ENCODE measurements around the gene OR6F1. TPM values are rescaled to one million over a fixed set of nuclear protein-coding genes. Genes with fewer than 3 reads are reported as not detected.

Gene OR6F1
- total RNA-seq, 1 donor from 2014 or later: not detected

- no peaks in the 10 kb centered on the region for H3K27me3 Mint-ChIP-seq (ENCODE audit: unreplicated experiment)
- no peak overlapping the region for H3K27ac Mint-ChIP-seq (ENCODE audit: unreplicated experiment)
- H3K4me3 Mint-ChIP-seq (ENCODE audit: unreplicated experiment): no peak overlapping the region
- no peaks in the 10 kb centered on the region for H3K36me3 Mint-ChIP-seq (ENCODE audit: low read depth, unreplicated experiment)
- TF ChIP-seq CTCF (IDR thresholded peaks at IDR 0.05; ENCODE audit: unreplicated experiment): peak; percentile 85
- peak; percentile 63 for DNase-seq (ENCODE audit: low spot score)
- peaks cover 4% of the 10 kb centered on the region for H3K9me3 Mint-ChIP-seq (ENCODE audit: unreplicated experiment)
- H3K4me1 Mint-ChIP-seq (ENCODE audit: unreplicated experiment): no peaks in the 10 kb centered on the region
Measured at GRCh38 chr1:247681288-247681897, 35.1 kb downstream of the OR6F1 start.

DNA sequence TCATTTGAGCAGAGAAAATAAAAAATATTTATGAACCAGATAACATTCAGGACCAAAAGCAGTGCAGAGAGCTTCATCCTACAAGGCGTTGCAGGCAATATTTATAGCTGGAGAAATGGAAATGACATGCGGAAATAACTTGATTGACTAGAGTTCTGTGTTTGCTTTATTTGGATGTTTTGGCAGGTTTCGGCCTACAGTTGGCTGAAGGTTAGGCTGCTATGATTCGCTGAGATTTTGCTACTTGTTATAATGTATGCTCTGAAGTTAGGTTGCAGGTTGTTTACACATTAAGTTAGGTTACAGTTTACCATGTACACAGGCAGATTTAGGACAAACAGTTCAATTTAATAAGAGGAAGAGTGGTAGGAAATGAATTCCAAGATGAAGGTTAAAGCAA, 36.3 kb downstream of the OR6F1 start:
- H3K4me3 Mint-ChIP-seq (ENCODE audit: unreplicated experiment): no peak overlapping the region
- no peaks in the 10 kb centered on the region for H3K27me3 Mint-ChIP-seq (ENCODE audit: unreplicated experiment)
- H3K4me1 Mint-ChIP-seq (ENCODE audit: unreplicated experiment): no peaks in the 10 kb centered on the region
- no peak for DNase-seq (ENCODE audit: low spot score)
- no peaks in the 10 kb centered on the region for H3K36me3 Mint-ChIP-seq (ENCODE audit: low read depth, unreplicated experiment)
- H3K9me3 Mint-ChIP-seq (ENCODE audit: unreplicated experiment): peaks cover 4% of the 10 kb centered on the region
- no peak overlapping the region for H3K27ac Mint-ChIP-seq (ENCODE audit: unreplicated experiment)
- no peak for TF ChIP-seq CTCF (IDR thresholded peaks at IDR 0.05; ENCODE audit: unreplicated experiment)

- Mint-ChIP-seq H3K4me3 (ENCODE audit: unreplicated experiment) (no peak within 1 kb of the TSS), H3K27me3 (ENCODE audit: unreplicated experiment) (no peaks in the 10 kb centered on the region), H3K4me1 (ENCODE audit: unreplicated experiment) (no peaks in the 10 kb centered on the region), H3K9me3 (ENCODE audit: unreplicated experiment) (peaks cover 4% of the 10 kb centered on the region), H3K27ac (ENCODE audit: unreplicated experiment) (no peak within 1 kb of the TSS), H3K36me3 (ENCODE audit: low read depth, unreplicated experiment) (no peaks in the 10 kb centered on the region)
- no peak for DNase-seq (ENCODE audit: low spot score)
- TF ChIP-seq CTCF (IDR thresholded peaks at IDR 0.05; ENCODE audit: unreplicated experiment): no peak
Measured at GRCh38 chr1:247679639-247680038, 36.8 kb downstream of the OR6F1 start, which contains the start of gene OR13G1. TSS of gene OR13G1 (minus strand) at chr1:247679739. CDS start at chr1:247673041, 6,698 bp downstream.

GRCh38 chr1:247669225-247669624, 47.2 kb downstream of the OR6F1 start:
- H3K27me3 Mint-ChIP-seq (ENCODE audit: unreplicated experiment): no peaks in the 10 kb centered on the region
- H3K9me3 Mint-ChIP-seq (ENCODE audit: unreplicated experiment): no peaks in the 10 kb centered on the region
- no peaks in the 10 kb centered on the region for H3K36me3 Mint-ChIP-seq (ENCODE audit: low read depth, unreplicated experiment)
- no peaks in the 10 kb centered on the region for H3K4me1 Mint-ChIP-seq (ENCODE audit: unreplicated experiment)
- H3K4me3 Mint-ChIP-seq (ENCODE audit: unreplicated experiment): no peak overlapping the region
- TF ChIP-seq CTCF (IDR thresholded peaks at IDR 0.05; ENCODE audit: unreplicated experiment): no peak
- DNase-seq (ENCODE audit: low spot score): no peak
- H3K27ac Mint-ChIP-seq (ENCODE audit: unreplicated experiment): no peak overlapping the region

Other genes with a start within 250 kb of the OR6F1 start
- gene OR2C3, start 180.2 kb downstream of the OR6F1 start, total RNA-seq (ENCODE audit: unreplicated experiment): not detected
- 0.23 TPM for gene GCSAML, start 167.5 kb downstream of the OR6F1 start, total RNA-seq (ENCODE audit: unreplicated experiment)
- gene OR2G2, start 128.3 kb downstream of the OR6F1 start, total RNA-seq (ENCODE audit: unreplicated experiment): not detected
- not detected for gene OR2G3, start 111.1 kb downstream of the OR6F1 start, total RNA-seq (ENCODE audit: unreplicated experiment)
- not detected for gene OR13G1, start 36.9 kb downstream of the OR6F1 start, total RNA-seq (ENCODE audit: unreplicated experiment)
- not detected for gene OR14K1, start 22.0 kb upstream of the OR6F1 start, total RNA-seq (ENCODE audit: unreplicated experiment)
- gene OR14A2, start 31.5 kb upstream of the OR6F1 start, total RNA-seq (ENCODE audit: unreplicated experiment): not detected
- gene OR1C1, start 43.9 kb upstream of the OR6F1 start, total RNA-seq (ENCODE audit: unreplicated experiment): not detected
- gene OR14A16, start 107.5 kb upstream of the OR6F1 start, total RNA-seq (ENCODE audit: unreplicated experiment): not detected
- not detected for gene OR11L1, start 125.2 kb upstream of the OR6F1 start, total RNA-seq (ENCODE audit: unreplicated experiment)
- gene TRIM58, start 140.5 kb upstream of the OR6F1 start, total RNA-seq (ENCODE audit: unreplicated experiment): 1.4 TPM
- gene OR2W3, start 178.9 kb upstream of the OR6F1 start, total RNA-seq (ENCODE audit: unreplicated experiment): 0.87 TPM
- gene OR2T8, start 203.6 kb upstream of the OR6F1 start, total RNA-seq (ENCODE audit: unreplicated experiment): not detected
- not detected for gene OR2AJ1, start 208.2 kb upstream of the OR6F1 start, total RNA-seq (ENCODE audit: unreplicated experiment)
- not detected for gene OR2L8, start 232.2 kb upstream of the OR6F1 start, total RNA-seq (ENCODE audit: unreplicated experiment)
- gene OR2AK2, start 248.6 kb upstream of the OR6F1 start, total RNA-seq (ENCODE audit: unreplicated experiment): not detected